Measurements from ENCODE around the gene PPM1F.

The PPM1F gene

GRCh38 chr22:21971858-21972275, 19.2 kb upstream of the PPM1F start:
- no peak for TF ChIP-seq CTCF (IDR thresholded peaks at IDR 0.05; ENCODE audit: extremely low read depth, insufficient read depth, missing control alignments)
- in situ Hi-C loops (cut with MboI; ENCODE audit: low pct_unique_long_range_greater_than_20kb, low sequenced_read_pairs, unreplicated experiment): loop anchor here (5.0 kb wide), 1 partner anchor 50 kb away; no protein-coding TSS in a partner anchor
- no peak for DNase-seq (ENCODE audit: low spot score)

GRCh38 chr22:21970800-21971617, 18.4 kb upstream of the PPM1F start:
- TF ChIP-seq CTCF (IDR thresholded peaks at IDR 0.05; ENCODE audit: extremely low read depth, insufficient read depth, missing control alignments): no peak
- DNase-seq (ENCODE audit: low spot score): no peak
- in situ Hi-C loops (cut with MboI; ENCODE audit: low pct_unique_long_range_greater_than_20kb, low sequenced_read_pairs, unreplicated experiment): loop anchor here (5.0 kb wide), 1 partner anchor 51 kb away; no protein-coding TSS in a partner anchor

GRCh38 chr22:21970037-21970799, 17.6 kb upstream of the PPM1F start:
- DNase-seq (ENCODE audit: low spot score): no peak
- in situ Hi-C loops (cut with MboI; ENCODE audit: low pct_unique_long_range_greater_than_20kb, low sequenced_read_pairs, unreplicated experiment): loop anchor here (5.0 kb wide), 1 partner anchor 52 kb away; no protein-coding TSS in a partner anchor
- TF ChIP-seq CTCF (IDR thresholded peaks at IDR 0.05; ENCODE audit: extremely low read depth, insufficient read depth, missing control alignments): no peak

GRCh38 chr22:21968452-21969129, 15.9 kb upstream of the PPM1F start:
- in situ Hi-C loops (cut with MboI; ENCODE audit: low pct_unique_long_range_greater_than_20kb, low sequenced_read_pairs, unreplicated experiment): loop anchor here (5.0 kb wide), 1 partner anchor 249 kb away; no protein-coding TSS in a partner anchor
- TF ChIP-seq CTCF (IDR thresholded peaks at IDR 0.05; ENCODE audit: extremely low read depth, insufficient read depth, missing control alignments): no peak
- no peak for DNase-seq (ENCODE audit: low spot score)

- in situ Hi-C loops (cut with MboI; ENCODE audit: low pct_unique_long_range_greater_than_20kb, low sequenced_read_pairs, unreplicated experiment): loop anchor here (5.0 kb wide), 1 partner anchor 250 kb away; no protein-coding TSS in a partner anchor
- DNase-seq (ENCODE audit: low spot score): no peak
- no peak for TF ChIP-seq CTCF (IDR thresholded peaks at IDR 0.05; ENCODE audit: extremely low read depth, insufficient read depth, missing control alignments)
Measured at GRCh38 chr22:21967693-21968271, 15.1 kb upstream of the PPM1F start.
